ENCODE measurements around the gene CHD6. TPM values are rescaled to one million over a fixed set of nuclear protein-coding genes. Genes with fewer than 3 reads are reported as not detected.
A peak's percentile ranks its signal among the peaks of the same experiment; 100 is the strongest.

The CHD6 gene
- total and polyA plus RNA-seq, 2 of the 13 experiments (the other 11 are each of a cell fraction or from before 2014, with no cell fraction given): 14.4 to 52.0 TPM

DNA sequence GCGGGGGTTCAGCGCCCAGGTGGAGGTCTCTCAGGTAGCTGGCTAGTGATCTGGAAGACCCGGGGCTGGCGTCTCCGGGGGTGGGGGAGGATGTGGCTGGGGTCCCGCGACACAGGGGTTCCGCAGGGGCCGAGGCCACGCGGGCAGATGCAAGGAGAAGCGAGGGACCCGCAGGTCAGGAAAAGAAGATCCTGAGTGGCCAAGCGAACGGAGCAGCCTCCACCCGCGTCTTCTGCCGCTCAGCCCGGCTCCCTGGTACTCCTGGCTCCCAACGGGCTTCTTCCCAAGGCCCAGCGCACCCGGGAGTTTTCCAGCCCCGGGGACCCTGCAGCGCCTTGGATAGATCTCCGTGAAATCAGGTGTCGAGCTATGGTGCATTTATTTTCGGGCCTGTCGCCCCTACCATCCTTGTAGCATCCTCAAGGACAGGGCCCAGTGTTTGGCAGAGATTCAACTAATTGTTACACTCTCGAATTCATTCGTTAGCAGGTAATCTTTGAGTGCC is 682 bp upstream of the CHD6 start (continued):
- TF ChIP-seq ZNF496 (CRISPR knock-in tag; IDR thresholded peaks at IDR 0.05; ENCODE audit: insufficient replicate concordance): no peak
- no peak for TF ChIP-seq GATA4 (IDR thresholded peaks at IDR 0.05; ENCODE audit: borderline replicate concordance, low read depth)
- TF ChIP-seq ZNF234 (CRISPR knock-in tag; conservative IDR thresholded peaks at IDR 0.05): no peak
- 0 out of 2 replicates have a peak, but pooled peaks have one; percentile 47 for TF ChIP-seq IRX3 (CRISPR knock-in tag; IDR thresholded peaks at IDR 0.05; ENCODE audit: borderline replicate concordance, low read depth)
- no peak for TF ChIP-seq CREM (IDR thresholded peaks at IDR 0.05)
- TF ChIP-seq CREM (CRISPR knock-in tag; IDR thresholded peaks at IDR 0.05): 0 out of 2 replicates have a peak, but pooled peaks have one; percentile 30
- TF ChIP-seq ETV6 (CRISPR knock-in tag; conservative IDR thresholded peaks at IDR 0.05): 0 out of 2 replicates have a peak, but pooled peaks have one; percentile 24
- TF ChIP-seq ATRX (CRISPR knock-in tag; IDR thresholded peaks at IDR 0.05; ENCODE audit: borderline replicate concordance): no peak
- no peak; the same call in 1 of the 2 replicates for TF ChIP-seq TBX2 (CRISPR knock-in tag; IDR thresholded peaks at IDR 0.05; ENCODE audit: borderline replicate concordance)

DNA sequence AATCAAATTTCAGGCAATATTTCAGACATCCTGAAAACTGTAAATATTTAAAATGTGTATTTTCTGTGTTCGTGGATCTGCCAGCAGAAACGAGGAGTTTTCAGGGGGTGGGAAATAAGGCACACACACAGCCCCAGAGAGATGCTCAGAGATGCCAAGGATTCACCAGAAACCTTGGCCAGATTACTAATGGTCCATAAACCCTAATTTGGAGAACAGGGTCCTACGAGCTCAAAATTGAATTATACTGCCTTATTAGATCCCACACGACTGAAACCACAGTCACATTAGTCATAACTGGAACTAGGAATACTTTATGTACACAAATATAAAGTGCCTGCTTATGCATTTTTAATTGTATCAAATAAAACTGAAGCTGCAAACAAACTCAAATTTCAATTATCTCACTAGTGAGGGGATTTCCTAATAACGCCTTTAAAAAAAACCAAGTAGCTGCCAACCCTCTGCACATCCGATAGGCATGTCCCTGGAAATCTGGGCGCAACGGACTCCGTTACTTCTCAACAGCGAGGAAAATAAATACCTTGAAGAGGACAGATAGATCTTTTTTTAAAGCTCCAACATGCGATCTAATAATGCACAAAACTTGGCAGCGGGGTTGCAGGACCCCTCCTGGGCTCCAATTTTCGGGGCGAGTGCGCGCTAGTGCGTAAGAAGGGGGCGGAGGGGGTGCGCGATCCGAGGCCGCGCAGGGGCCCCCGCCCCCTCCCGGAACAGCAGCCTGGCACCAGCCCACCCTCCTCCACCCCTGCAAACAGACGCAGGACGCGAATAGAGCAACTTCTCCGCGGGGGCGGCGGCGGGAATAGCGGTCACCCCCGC is 897 bp downstream of the CHD6 start:
- FAIRE-seq (no peak), ATAC-seq (no peak), DNase-seq (ENCODE audit: low spot score) (peak; percentile 45)
- H3K79me2 ChIP-seq (ENCODE audit: insufficient read depth, low read length): peaks cover 54% of the 10 kb centered on the region
- H3K27ac ChIP-seq (ENCODE audit: extremely low read length, insufficient read depth, low read length): peak overlapping the region; percentile 61
- peaks cover 48% of the 10 kb centered on the region for H4K20me1 ChIP-seq (ENCODE audit: insufficient read depth, low read length)
- WGBS (ENCODE audit: low lambda C conversion rate): 3% methylated on average over 17 of the region's 35 CpGs
- H3K36me3 ChIP-seq (replicated peaks in 1 of 2; ENCODE audit: control insufficient read depth in 1 of 2, insufficient read depth in 2 of 2, low read length in 2 of 2): peaks cover 1 to 3% of the 10 kb centered on the region in 2 experiments; a peak in 2 of 5 replicates
- peak overlapping the region; percentile 75 to 99 (median 87) for H3K4me3 ChIP-seq (replicated peaks in 1 of 3; ENCODE audit: insufficient read depth in 1 of 3, low read depth in 2 of 3, low read length in 3 of 3)
- H2AFZ ChIP-seq (ENCODE audit: low read length): no peak overlapping the region
- POLR2A ChIA-PET: interaction anchor here (0.7 to 3.3 kb wide), 15 partner anchors 13 to 1941 kb away, joined by 3 to 29 read pairs (median 5); partner anchors contain the start of genes LPIN3 and SGK2
- H3K4me2 ChIP-seq (ENCODE audit: low read depth, low read length): peak overlapping the region; percentile 85
- no peaks in the 10 kb centered on the region for H3K9me3 ChIP-seq (ENCODE audit: low read length)
- peak overlapping the region; percentile 83 for H3K9ac ChIP-seq (ENCODE audit: insufficient read depth, low read depth, low read length)
- H3K4me1 ChIP-seq (ENCODE audit: insufficient read depth, low read length): peaks cover 47% of the 10 kb centered on the region
- CTCF ChIA-PET (ENCODE audit: low intra/inter-chr PET ratio, low total read pairs): no interaction called here
- H3K27me3 ChIP-seq (ENCODE audit: control insufficient read depth in 1 of 2, insufficient read depth in 2 of 2, low read length in 2 of 2): no peaks in the 10 kb centered on the region; a peak in 1 of 5 replicates
- BruUV-seq (replicated peaks): TSS peak; percentile 46
- intact Hi-C loops (cut with micrococcal nuclease; ENCODE audit: unreplicated experiment) (loop anchor here (5.0 kb wide), 2 partner anchors 40 to 150 kb away; no protein-coding TSS in a partner anchor), in situ Hi-C loops (cut with HindIII; ENCODE audit: extremely low pct_ligation_motif_present, low pct_unique_long_range_greater_than_20kb) (no loop called here)
- TF ChIP-seq HIC2 (CRISPR knock-in tag; IDR thresholded peaks at IDR 0.05; ENCODE audit: low read depth) (peak; percentile 53), FOXO1 (CRISPR knock-in tag; IDR thresholded peaks at IDR 0.05) (no peak), ZNF44 (CRISPR knock-in tag; IDR thresholded peaks at IDR 0.05) (no peak), ZNF225 (CRISPR knock-in tag; IDR thresholded peaks at IDR 0.05) (no peak), TBP (CRISPR knock-in tag; IDR thresholded peaks at IDR 0.05) (0 out of 2 replicates have a peak, but pooled peaks have one; percentile 58)
- TF ChIP-seq, protein P1, sequence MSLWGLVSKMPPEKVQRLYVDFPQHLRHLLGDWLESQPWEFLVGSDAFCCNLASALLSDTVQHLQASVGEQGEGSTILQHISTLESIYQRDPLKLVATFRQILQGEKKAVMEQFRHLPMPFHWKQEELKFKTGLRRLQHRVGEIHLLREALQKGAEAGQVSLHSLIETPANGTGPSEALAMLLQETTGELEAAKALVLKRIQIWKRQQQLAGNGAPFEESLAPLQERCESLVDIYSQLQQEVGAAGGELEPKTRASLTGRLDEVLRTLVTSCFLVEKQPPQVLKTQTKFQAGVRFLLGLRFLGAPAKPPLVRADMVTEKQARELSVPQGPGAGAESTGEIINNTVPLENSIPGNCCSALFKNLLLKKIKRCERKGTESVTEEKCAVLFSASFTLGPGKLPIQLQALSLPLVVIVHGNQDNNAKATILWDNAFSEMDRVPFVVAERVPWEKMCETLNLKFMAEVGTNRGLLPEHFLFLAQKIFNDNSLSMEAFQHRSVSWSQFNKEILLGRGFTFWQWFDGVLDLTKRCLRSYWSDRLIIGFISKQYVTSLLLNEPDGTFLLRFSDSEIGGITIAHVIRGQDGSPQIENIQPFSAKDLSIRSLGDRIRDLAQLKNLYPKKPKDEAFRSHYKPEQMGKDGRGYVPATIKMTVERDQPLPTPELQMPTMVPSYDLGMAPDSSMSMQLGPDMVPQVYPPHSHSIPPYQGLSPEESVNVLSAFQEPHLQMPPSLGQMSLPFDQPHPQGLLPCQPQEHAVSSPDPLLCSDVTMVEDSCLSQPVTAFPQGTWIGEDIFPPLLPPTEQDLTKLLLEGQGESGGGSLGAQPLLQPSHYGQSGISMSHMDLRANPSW (CRISPR knock-in tag; IDR thresholded peaks at IDR 0.05; ENCODE audit: borderline replicate concordance): no peak

Measured in HepG2 (cell line).